Prostate gland (tissue), 2 donors: ENCODE data around the gene CARD14.

Experiments
- POLR2A ChIP-seq: fragments of 450-650 bp; IDR thresholded peaks from one replicate; pipeline ENCODE4 v1.6.1; 2016; ENCODE audit warnings: antibody characterized with exemption, mild to moderate bottlenecking
- POLR2AphosphoS5 ChIP-seq: sonication (generic); formaldehyde crosslinking; IDR thresholded peaks from one replicate; pipeline ENCODE4 v1.6.1; 2017; ENCODE audit warnings: antibody characterized with exemption
- TF ChIP-seq, protein P1 (sequence below), 4 experiments: fragments of 200-600 bp in 2 of 4; fragments of 450-650 bp in 2 of 4; sonication (generic) in 2 of 4; IDR thresholded peaks; 1 replicate in 3 of 4; 2 replicates in 1 of 4; pipeline ENCODE4 v1.5.1; 2016 to 2019; ENCODE audit warnings: antibody characterized with exemption in 4 of 4, mild to moderate bottlenecking in 2 of 4, moderate library complexity in 2 of 4

DNA sequence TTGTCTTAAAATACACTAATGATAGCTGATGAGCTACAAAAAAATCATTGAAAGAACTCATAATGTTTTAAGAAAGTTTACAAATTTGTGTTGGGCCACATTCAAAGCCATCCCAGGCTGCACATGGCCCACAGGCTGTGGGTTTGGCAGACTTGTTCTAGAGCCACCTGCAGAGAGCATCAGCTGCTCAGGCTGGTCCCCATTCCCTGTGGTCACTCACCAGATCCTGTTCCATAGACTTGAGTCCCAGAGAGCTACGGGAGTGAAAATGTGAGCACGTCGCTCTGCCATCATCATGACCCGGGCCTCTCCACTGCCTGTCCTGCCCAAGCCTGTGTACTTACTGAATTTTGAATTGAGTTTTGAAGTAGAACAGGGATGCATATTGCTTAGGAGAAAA lies 57.3 kb downstream of the CARD14 start:
- TF ChIP-seq, protein P1, sequence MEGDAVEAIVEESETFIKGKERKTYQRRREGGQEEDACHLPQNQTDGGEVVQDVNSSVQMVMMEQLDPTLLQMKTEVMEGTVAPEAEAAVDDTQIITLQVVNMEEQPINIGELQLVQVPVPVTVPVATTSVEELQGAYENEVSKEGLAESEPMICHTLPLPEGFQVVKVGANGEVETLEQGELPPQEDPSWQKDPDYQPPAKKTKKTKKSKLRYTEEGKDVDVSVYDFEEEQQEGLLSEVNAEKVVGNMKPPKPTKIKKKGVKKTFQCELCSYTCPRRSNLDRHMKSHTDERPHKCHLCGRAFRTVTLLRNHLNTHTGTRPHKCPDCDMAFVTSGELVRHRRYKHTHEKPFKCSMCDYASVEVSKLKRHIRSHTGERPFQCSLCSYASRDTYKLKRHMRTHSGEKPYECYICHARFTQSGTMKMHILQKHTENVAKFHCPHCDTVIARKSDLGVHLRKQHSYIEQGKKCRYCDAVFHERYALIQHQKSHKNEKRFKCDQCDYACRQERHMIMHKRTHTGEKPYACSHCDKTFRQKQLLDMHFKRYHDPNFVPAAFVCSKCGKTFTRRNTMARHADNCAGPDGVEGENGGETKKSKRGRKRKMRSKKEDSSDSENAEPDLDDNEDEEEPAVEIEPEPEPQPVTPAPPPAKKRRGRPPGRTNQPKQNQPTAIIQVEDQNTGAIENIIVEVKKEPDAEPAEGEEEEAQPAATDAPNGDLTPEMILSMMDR (IDR thresholded peaks at IDR 0.05) = no peak
- TF ChIP-seq POLR2AphosphoS5 (no peak), POLR2A (no peak)
